WTC11 (cell line): ENCODE measurements around the gene CBX6. TPM values are rescaled to one million over a fixed set of nuclear protein-coding genes. Genes with fewer than 3 reads are reported as not detected.

Experiments used
- ATAC-seq: fragments of 200-7000 bp; cut with Tn5 transposase; 2 replicates; pipeline ENCODE4 v1.10.0; 2021; ENCODE audit warnings: mild to moderate bottlenecking, moderate library complexity
- CTCF ChIA-PET: fragments of 300-600 bp; sonication (Branson Sonifier 250); formaldehyde crosslinking; loops from one replicate; lab custom pipeline; 2021; ENCODE audit warnings: antibody characterized with exemption; lab: Charles Lee
- POLR2A ChIA-PET: fragments of 350-600 bp; sonication (Branson Sonifier 250); formaldehyde crosslinking; loops from one replicate; lab custom pipeline; 2021; ENCODE audit warnings: antibody characterized with exemption; lab: Charles Lee
- DNase-seq: peaks from one replicate; pipeline ENCODE4 v3.0.0; 2021; ENCODE audit warnings: low spot score
- H3K27ac Mint-ChIP-seq: 2 replicates; pipeline ENCODE4 v1.8.0; 2021; ENCODE audit warnings: mixed read lengths
- H3K27me3 Mint-ChIP-seq: 2 replicates; pipeline ENCODE4 v1.8.0; 2021; ENCODE audit warnings: low read depth, mild to moderate bottlenecking, moderate library complexity, mixed read lengths
- H3K36me3 Mint-ChIP-seq: 2 replicates; pipeline ENCODE4 v1.8.0; 2021; ENCODE audit warnings: mixed read lengths
- H3K4me1 Mint-ChIP-seq: 2 replicates; pipeline ENCODE4 v1.8.0; 2022; ENCODE audit warnings: mixed read lengths
- H3K4me3 Mint-ChIP-seq: 2 replicates; pipeline ENCODE4 v1.8.0; 2021; ENCODE audit warnings: mild to moderate bottlenecking, moderate library complexity, mixed read lengths
- H3K9me3 Mint-ChIP-seq: 2 replicates; pipeline ENCODE4 v1.8.0; 2021; ENCODE audit warnings: mixed read lengths
- CREB1 ChIP-seq: sonication (generic); formaldehyde crosslinking; IDR thresholded peaks from 2 replicates; pipeline ENCODE4 v1.8.0; 2023; ENCODE audit warnings: mild to moderate bottlenecking, missing genetic modification reagents
- GTF2I ChIP-seq: fragments of 250-450 bp; sonication (Bioruptor Pico); conservative IDR thresholded peaks from 2 replicates; pipeline ENCODE4 v1.4.0; 2021; ENCODE audit warnings: mild to moderate bottlenecking
- JAZF1 ChIP-seq: fragments of 250-450 bp; sonication (Bioruptor Pico); IDR thresholded peaks from 2 replicates; pipeline ENCODE4 v1.9.0; 2021; ENCODE audit warnings: moderate library complexity, mild to moderate bottlenecking, inconsistent platforms
- KAT7 ChIP-seq: sonication (generic); formaldehyde crosslinking; IDR thresholded peaks from 2 replicates; pipeline ENCODE4 v1.8.1; 2023; ENCODE audit warnings: missing genetic modification reagents, mild to moderate bottlenecking, borderline replicate concordance
- OVOL2 ChIP-seq: fragments of 250-450 bp; sonication (Bioruptor Pico); IDR thresholded peaks from 2 replicates; pipeline ENCODE4 v1.9.0; 2021; ENCODE audit warnings: mild to moderate bottlenecking, borderline replicate concordance
- RELA ChIP-seq: sonication (generic); formaldehyde crosslinking; IDR thresholded peaks from 2 replicates; pipeline ENCODE4 v1.8.1; 2022; ENCODE audit warnings: missing genetic modification reagents, mild to moderate bottlenecking, borderline replicate concordance
- SMAD4 ChIP-seq: sonication (generic); formaldehyde crosslinking; IDR thresholded peaks from 2 replicates; pipeline ENCODE4 v1.8.0; 2022; ENCODE audit warnings: mild to moderate bottlenecking, missing genetic modification reagents
- TEAD1 ChIP-seq: sonication (generic); formaldehyde crosslinking; IDR thresholded peaks from 2 replicates; pipeline ENCODE4 v1.8.0; 2022; ENCODE audit warnings: mild to moderate bottlenecking, missing genetic modification reagents
- TEAD4 ChIP-seq: sonication (generic); formaldehyde crosslinking; IDR thresholded peaks from 2 replicates; pipeline ENCODE4 v1.8.0; 2022; ENCODE audit warnings: mild to moderate bottlenecking, missing genetic modification reagents
- TP53 ChIP-seq: sonication (generic); formaldehyde crosslinking; IDR thresholded peaks from 2 replicates; pipeline ENCODE4 v1.8.1; 2023; ENCODE audit warnings: mild to moderate bottlenecking, missing genetic modification reagents
- ZNF121 ChIP-seq: sonication (generic); formaldehyde crosslinking; IDR thresholded peaks from 2 replicates; pipeline ENCODE4 v1.8.0; 2023; ENCODE audit warnings: missing genetic modification reagents
- ZNF232 ChIP-seq: sonication (generic); formaldehyde crosslinking; IDR thresholded peaks from 2 replicates; pipeline ENCODE4 v1.8.0; 2022; ENCODE audit warnings: mild to moderate bottlenecking, missing genetic modification reagents
- ZNF317 ChIP-seq: sonication (generic); formaldehyde crosslinking; IDR thresholded peaks from 2 replicates; pipeline ENCODE4 v1.8.1; 2023; ENCODE audit warnings: low read depth, mild to moderate bottlenecking, moderate library complexity, missing genetic modification reagents, borderline replicate concordance
- ZNF396 ChIP-seq: fragments of 250-450 bp; sonication (Bioruptor Pico); IDR thresholded peaks from 2 replicates; pipeline ENCODE4 v1.8.0; 2021; ENCODE audit warnings: mild to moderate bottlenecking, moderate library complexity, borderline replicate concordance
- ZNF416 ChIP-seq: fragments of 250-450 bp; sonication (Bioruptor Pico); IDR thresholded peaks from 2 replicates; pipeline ENCODE4 v1.9.0; 2021; ENCODE audit warnings: mild to moderate bottlenecking, inconsistent platforms
- total RNA-seq: library from RNA; stranded (reverse); gene quantifications from 3 replicates; pipeline ENCODE4 v1.2.3, GENCODE V29; 2021
- TF ChIP-seq, protein P1 (sequence below): fragments of 200-600 bp; IDR thresholded peaks from 2 replicates; pipeline ENCODE4 v1.8.0; 2022; ENCODE audit warnings: antibody characterized with exemption
- TF ChIP-seq, protein P2 (sequence below): sonication (generic); formaldehyde crosslinking; IDR thresholded peaks from 2 replicates; pipeline ENCODE4 v1.8.0; 2023; ENCODE audit warnings: missing genetic modification reagents
- TF ChIP-seq, protein P3 (sequence below): fragments of 250-450 bp; sonication (Bioruptor Pico); conservative IDR thresholded peaks from 2 replicates; pipeline ENCODE4 v1.9.0; 2021; ENCODE audit warnings: mild to moderate bottlenecking
- TF ChIP-seq, protein P4 (sequence below): sonication (generic); formaldehyde crosslinking; IDR thresholded peaks from 2 replicates; pipeline ENCODE4 v1.8.0; 2022; ENCODE audit warnings: mild to moderate bottlenecking, missing genetic modification reagents
- TF ChIP-seq, protein P5 (sequence below): sonication (generic); formaldehyde crosslinking; IDR thresholded peaks from 2 replicates; pipeline ENCODE4 v1.8.0; 2023; ENCODE audit warnings: mild to moderate bottlenecking, missing genetic modification reagents
- TF ChIP-seq, protein P6 (sequence below): fragments of 250-450 bp; sonication (Bioruptor Pico); IDR thresholded peaks from 2 replicates; pipeline ENCODE4 v1.9.0; 2021; ENCODE audit warnings: mild to moderate bottlenecking
- TF ChIP-seq, protein P7 (sequence below): sonication (generic); formaldehyde crosslinking; IDR thresholded peaks from 2 replicates; pipeline ENCODE4 v1.8.0; 2022; ENCODE audit warnings: mild to moderate bottlenecking, missing genetic modification reagents

CBX6 gene
- total RNA-seq, 1 experiment from 2014 or later: 27.0 TPM

DNA sequence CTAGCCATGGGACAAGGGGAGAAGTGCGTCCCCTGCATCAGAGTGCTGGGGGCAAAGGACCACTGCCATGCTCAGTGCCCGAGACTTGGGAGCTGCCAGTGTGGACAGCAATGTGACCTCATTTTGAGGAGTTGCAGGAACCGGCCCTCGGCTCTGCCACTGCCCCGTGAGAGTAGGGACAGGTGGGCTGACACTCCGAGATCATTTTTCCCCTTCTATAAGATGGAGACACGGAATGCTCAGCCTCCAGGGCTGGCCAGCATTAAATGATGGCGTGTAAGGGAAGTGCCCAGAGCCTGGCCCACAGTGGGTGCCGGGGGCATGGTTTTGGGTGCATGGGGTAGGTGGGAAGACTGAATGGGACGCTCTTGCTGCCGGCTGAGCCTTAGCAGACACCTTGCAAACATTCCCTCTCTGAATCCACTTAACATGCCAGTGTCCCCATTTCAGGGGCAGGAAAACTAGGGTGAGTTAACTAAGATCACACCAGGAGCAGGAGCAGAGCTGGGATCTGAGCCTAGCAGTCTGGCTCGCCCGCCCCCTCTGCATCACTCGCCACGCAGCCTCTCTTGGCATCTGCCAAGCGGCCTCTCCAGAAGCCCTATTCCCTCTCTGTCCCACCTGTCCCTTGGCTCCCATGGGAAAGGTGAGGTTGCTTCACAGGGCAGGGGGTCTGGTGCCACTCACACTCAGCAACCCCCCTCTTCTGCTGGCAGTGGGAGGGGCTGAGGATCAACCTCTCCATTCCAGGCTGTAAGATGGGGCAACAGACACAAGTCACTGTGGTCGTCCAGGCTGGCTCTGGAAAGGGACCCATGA, 41.8 kb downstream of the CBX6 start:
- Mint-ChIP-seq H3K27ac (no peak overlapping the region), H3K4me1 (peaks cover 3% of the 10 kb centered on the region; the same call in 1 of the 2 replicates)
- CTCF ChIA-PET: interaction anchor here (5.8 kb wide), 1 partner anchor 62 kb away, joined by 31 read pairs; no protein-coding TSS in a partner anchor
- TF ChIP-seq ZNF396 (CRISPR knock-in tag) (no peak), ZNF317 (CRISPR knock-in tag) (no peak), RELA (CRISPR knock-in tag) (no peak), GTF2I (CRISPR knock-in tag) (no peak), ZNF232 (no peak), ZNF121 (CRISPR knock-in tag) (no peak), TP53 (CRISPR knock-in tag) (no peak), KAT7 (CRISPR knock-in tag) (no peak), OVOL2 (CRISPR knock-in tag) (no peak), TEAD1 (CRISPR knock-in tag) (no peak)
- TF ChIP-seq, protein P1, sequence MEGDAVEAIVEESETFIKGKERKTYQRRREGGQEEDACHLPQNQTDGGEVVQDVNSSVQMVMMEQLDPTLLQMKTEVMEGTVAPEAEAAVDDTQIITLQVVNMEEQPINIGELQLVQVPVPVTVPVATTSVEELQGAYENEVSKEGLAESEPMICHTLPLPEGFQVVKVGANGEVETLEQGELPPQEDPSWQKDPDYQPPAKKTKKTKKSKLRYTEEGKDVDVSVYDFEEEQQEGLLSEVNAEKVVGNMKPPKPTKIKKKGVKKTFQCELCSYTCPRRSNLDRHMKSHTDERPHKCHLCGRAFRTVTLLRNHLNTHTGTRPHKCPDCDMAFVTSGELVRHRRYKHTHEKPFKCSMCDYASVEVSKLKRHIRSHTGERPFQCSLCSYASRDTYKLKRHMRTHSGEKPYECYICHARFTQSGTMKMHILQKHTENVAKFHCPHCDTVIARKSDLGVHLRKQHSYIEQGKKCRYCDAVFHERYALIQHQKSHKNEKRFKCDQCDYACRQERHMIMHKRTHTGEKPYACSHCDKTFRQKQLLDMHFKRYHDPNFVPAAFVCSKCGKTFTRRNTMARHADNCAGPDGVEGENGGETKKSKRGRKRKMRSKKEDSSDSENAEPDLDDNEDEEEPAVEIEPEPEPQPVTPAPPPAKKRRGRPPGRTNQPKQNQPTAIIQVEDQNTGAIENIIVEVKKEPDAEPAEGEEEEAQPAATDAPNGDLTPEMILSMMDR: no peak
- TF ChIP-seq, protein P2, sequence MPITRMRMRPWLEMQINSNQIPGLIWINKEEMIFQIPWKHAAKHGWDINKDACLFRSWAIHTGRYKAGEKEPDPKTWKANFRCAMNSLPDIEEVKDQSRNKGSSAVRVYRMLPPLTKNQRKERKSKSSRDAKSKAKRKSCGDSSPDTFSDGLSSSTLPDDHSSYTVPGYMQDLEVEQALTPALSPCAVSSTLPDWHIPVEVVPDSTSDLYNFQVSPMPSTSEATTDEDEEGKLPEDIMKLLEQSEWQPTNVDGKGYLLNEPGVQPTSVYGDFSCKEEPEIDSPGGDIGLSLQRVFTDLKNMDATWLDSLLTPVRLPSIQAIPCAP (CRISPR knock-in tag): no peak
- TF ChIP-seq, all 79 proteins: peak for 0
- H3K9me3 Mint-ChIP-seq: no peaks in the 10 kb centered on the region
- H3K27me3 Mint-ChIP-seq: no peaks in the 10 kb centered on the region
- DNase-seq (no peak), ATAC-seq (no peak)
- no peak overlapping the region for H3K4me3 Mint-ChIP-seq
- H3K36me3 Mint-ChIP-seq: no peaks in the 10 kb centered on the region
- POLR2A ChIA-PET: no interaction called here

DNA sequence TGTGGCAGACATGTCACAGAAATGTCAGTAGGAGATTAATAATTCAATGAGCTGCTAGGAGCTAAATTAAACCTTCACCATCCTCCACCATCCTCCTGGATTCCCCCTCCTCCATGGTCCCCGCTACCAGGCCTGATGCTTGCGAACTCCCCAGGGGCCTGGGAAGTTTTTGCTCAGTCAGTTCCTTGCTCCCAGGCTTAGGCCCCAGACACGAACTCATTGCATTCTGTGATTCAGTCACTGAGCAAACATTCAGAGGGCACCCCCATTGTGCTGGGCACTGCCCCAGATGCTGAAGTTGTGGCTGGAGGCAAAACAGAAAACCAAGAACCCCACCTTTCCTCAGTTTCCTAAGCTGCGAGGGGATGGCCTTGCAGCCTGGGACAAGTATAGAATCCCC, 42.5 kb downstream of the CBX6 start:
- DNase-seq: no peak
- no peak for ATAC-seq
- H3K9me3 Mint-ChIP-seq: no peaks in the 10 kb centered on the region
- POLR2A ChIA-PET: no interaction called here
- no peaks in the 10 kb centered on the region for H3K36me3 Mint-ChIP-seq
- no peaks in the 10 kb centered on the region for H3K27me3 Mint-ChIP-seq
- CTCF ChIA-PET: interaction anchor here (5.8 kb wide), 1 partner anchor 61 kb away, joined by 31 read pairs; no protein-coding TSS in a partner anchor
- no peak overlapping the region for H3K4me3 Mint-ChIP-seq
- H3K4me1 Mint-ChIP-seq: peaks cover 3% of the 10 kb centered on the region; the same call in 1 of the 2 replicates
- no peak overlapping the region for H3K27ac Mint-ChIP-seq
- TF ChIP-seq ZNF416 (CRISPR knock-in tag) (no peak), CREB1 (no peak), SMAD4 (no peak), ZNF232 (no peak), TEAD4 (CRISPR knock-in tag) (no peak), JAZF1 (CRISPR knock-in tag) (no peak)
- TF ChIP-seq, protein P3, sequence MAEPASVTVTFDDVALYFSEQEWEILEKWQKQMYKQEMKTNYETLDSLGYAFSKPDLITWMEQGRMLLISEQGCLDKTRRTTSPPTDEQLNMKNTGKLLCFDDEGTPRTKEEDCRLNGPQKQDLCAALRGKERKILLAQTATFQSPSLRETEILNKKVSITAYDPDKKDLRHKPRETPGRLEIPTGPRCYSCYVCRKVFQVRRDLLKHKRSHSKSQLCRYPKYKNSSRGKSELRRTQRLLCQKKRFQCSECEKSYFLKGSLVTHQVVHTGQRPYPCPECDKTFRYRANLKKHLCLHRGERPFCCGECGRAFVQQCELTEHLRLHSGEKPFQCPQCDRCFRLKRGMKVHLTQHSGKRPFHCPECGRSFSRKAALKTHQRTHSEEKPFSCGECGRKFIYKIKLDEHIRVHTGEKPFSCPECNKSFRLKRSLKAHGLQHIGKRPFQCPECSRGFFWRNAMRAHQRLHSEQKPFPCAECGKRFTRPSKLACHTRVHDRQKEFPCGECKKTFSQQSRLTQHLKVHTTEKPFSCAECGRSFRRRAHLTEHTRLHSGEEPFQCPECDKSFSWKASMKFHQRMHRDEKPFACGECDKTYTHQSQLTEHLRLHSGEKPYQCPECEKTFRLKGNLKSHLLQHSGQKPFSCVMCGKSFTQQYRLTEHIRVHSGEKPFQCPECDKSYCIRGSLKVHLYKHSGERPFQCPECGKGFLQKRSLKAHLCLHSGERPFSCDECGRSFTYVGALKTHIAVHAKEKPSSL: no peak
- TF ChIP-seq, protein P4, sequence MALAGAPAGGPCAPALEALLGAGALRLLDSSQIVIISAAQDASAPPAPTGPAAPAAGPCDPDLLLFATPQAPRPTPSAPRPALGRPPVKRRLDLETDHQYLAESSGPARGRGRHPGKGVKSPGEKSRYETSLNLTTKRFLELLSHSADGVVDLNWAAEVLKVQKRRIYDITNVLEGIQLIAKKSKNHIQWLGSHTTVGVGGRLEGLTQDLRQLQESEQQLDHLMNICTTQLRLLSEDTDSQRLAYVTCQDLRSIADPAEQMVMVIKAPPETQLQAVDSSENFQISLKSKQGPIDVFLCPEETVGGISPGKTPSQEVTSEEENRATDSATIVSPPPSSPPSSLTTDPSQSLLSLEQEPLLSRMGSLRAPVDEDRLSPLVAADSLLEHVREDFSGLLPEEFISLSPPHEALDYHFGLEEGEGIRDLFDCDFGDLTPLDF (CRISPR knock-in tag): no peak
- TF ChIP-seq, protein P5, sequence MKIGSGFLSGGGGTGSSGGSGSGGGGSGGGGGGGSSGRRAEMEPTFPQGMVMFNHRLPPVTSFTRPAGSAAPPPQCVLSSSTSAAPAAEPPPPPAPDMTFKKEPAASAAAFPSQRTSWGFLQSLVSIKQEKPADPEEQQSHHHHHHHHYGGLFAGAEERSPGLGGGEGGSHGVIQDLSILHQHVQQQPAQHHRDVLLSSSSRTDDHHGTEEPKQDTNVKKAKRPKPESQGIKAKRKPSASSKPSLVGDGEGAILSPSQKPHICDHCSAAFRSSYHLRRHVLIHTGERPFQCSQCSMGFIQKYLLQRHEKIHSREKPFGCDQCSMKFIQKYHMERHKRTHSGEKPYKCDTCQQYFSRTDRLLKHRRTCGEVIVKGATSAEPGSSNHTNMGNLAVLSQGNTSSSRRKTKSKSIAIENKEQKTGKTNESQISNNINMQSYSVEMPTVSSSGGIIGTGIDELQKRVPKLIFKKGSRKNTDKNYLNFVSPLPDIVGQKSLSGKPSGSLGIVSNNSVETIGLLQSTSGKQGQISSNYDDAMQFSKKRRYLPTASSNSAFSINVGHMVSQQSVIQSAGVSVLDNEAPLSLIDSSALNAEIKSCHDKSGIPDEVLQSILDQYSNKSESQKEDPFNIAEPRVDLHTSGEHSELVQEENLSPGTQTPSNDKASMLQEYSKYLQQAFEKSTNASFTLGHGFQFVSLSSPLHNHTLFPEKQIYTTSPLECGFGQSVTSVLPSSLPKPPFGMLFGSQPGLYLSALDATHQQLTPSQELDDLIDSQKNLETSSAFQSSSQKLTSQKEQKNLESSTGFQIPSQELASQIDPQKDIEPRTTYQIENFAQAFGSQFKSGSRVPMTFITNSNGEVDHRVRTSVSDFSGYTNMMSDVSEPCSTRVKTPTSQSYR: no peak
- TF ChIP-seq, protein P6, sequence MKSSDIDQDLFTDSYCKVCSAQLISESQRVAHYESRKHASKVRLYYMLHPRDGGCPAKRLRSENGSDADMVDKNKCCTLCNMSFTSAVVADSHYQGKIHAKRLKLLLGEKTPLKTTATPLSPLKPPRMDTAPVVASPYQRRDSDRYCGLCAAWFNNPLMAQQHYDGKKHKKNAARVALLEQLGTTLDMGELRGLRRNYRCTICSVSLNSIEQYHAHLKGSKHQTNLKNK (CRISPR knock-in tag): no peak
- TF ChIP-seq, protein P7, sequence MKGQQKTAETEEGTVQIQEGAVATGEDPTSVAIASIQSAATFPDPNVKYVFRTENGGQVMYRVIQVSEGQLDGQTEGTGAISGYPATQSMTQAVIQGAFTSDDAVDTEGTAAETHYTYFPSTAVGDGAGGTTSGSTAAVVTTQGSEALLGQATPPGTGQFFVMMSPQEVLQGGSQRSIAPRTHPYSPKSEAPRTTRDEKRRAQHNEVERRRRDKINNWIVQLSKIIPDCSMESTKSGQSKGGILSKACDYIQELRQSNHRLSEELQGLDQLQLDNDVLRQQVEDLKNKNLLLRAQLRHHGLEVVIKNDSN (CRISPR knock-in tag): no peak
